ENCODE data around the gene TOR2A. TPM values are rescaled to one million over a fixed set of nuclear protein-coding genes. Genes with fewer than 3 reads are reported as not detected.

The TOR2A gene
- 8.2 and 9.0 TPM in 2 replicates for total RNA-seq

DNA sequence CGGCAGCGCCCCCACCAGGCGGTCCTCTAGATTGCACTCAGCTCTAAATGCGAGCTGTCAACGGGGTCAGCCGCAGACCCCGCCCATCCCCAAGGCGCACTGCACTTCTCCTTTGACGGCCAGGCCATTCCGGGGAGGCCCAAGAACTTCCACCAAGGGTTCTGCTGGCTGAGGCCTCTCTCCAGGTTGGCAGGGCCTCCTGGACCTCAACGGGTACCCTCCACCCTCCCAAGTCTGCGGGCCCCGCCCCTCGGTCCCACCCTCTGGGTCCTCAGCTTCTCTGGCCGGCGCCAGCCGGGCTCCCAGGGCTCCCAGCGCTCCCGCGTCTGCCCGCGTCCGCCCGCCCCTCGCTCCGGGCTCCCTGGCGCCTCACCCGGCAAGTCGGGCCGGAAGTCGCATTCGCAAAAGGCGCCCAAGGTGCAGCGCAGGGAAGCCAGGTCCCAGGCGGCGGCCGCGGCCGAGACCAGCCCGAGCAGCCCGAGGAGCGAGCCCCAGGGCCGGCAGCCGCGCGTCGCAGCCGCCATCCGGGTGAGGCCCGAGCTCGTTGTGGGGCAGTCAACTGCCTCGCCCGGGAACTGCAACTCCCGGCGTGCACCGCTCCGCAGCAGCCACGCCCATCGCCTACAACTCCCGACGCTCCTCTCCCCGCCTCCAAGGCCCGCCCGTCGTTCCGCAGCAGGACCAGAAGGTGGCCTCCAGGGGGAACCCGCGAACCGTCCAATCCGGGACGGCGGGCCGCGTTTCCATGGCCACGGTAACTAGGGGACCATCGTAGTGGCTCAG is at the start of gene TOR2A:
Gene TOR2A, minus strand, starts transcription at position 548 of the 783 bp plus-strand sequence. Its CDS starts 24 bp downstream, at position 524.

DNA sequence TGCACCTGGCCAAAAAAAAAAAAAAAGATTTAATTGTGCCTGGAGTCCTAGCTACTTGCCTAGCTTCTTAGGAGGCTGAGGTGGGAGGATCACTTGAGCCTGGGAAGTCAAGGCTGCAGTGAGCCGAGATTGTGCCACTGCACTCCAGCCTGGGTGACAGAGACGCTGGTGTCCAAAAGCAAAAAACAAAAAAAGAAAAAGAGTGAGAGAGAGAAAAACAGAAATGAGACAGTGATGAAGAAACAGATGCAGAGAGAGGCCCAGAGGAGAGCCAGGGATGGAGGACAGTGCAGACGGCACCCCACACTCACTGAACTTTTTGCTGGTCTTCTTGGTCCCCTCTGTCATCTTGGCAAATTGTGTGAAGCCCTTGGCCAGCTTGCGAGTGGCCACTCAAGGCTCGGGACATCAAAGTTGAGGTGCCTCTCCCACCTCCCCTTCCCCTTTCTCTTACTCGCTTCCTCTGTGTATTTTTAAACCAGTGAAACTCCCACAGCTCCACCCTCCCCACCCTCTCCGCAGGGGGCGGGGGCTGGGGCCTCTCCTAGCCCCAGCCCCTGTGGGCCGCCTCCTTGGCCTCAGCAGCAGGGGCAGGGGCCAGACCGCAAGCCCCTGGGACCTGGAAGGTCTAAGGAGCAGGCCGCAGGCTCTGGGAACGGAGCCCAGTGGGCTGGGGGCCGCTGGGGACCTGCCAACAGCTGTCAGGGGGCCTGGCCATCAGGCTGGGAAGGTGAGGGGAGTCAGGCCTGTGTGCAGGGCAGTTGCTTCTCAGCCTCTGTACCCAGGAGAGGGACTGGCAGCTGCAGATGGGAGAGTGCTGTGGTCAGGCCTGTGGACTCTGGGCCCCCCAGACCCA is 43.4 kb upstream of the TOR2A start, which contains the start of gene SH2D3C:
Gene SH2D3C, minus strand, starts transcription at position 387 of the 856 bp plus-strand sequence. Its CDS starts 39 bp downstream, at position 348.

DNA sequence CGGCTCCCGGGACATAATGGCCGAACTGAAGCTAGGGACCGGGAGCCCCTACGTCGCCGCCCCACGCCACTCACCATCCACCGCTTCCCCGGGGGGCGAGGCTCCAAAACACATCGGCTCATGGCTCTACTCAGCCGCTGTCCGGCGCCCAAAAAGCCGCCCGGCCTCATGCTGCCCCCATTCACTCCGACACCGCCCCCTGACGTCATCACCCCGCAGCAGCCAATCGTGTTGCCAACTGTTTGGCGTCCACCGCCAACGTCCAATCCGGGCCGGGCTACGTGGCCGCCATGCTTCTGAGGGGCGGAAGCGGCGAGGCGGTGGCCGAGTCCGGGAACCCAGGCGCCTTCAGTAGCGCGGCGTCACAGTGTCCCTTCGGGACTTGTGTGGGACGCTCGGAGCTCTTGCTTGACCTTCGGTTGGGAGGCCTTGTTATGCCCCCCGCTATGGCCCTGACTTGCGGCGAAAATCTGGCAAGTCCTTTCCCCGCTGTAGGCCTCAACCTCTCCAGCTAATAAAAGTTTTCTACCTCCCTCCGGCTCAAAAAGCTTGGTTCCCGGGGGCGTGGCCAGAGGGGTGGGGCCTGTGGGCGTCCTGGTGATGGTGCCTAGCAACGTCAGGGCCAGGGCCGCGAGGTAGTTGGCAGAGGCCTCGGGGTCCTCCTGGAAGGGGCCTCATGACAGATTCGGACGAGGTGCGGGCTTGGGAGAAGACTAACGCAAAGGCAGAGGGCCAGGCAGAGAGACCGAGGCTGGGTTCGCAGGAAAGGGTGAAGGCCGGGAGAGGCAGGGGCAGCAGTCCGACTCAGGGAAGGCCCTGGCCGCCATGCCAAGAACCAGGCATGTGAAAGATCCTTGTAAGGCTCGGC is 19.4 kb downstream of the TOR2A start, which contains the start of the genes PTRH1 and TTC16:
Gene PTRH1, minus strand, starts transcription at position 194 of the 868 bp plus-strand sequence. Its CDS starts 24 bp downstream, at position 170.
Gene TTC16, plus strand, starts transcription at position 610 of the 868 bp plus-strand sequence. Its CDS starts 67 bp downstream, at position 677.

DNA sequence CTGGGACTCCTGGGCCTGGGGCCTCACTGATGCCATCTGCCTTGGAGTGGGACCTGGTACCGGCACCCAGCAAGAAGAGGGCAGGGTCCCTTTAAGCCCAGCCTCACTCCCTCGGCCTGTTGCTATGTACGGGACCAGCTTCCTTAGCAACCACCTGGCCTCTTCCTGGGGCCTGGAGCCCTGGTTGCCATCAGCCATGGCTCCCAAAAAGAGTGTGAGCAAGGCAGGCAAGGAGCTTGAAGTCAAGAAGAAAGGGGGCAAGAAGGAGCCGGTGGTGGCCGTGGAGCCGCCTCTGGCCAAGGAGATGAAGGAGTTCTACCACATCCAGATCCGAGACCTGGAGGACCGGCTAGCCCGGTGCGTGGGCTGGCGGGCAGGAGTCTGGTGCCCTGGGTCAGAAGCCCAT is 28.3 kb downstream of the TOR2A start, which contains the start of gene CFAP157:
Gene CFAP157, plus strand, starts transcription at position 153 of the 406 bp plus-strand sequence. Its CDS starts 44 bp downstream, at position 197.

Other genes starting within 250 kb of the TOR2A start
- 27.8 and 44.4 TPM in 2 replicates for gene STXBP1, start 123.0 kb downstream of the TOR2A start, total RNA-seq
- gene CFAP157, start 28.3 kb downstream of the TOR2A start, total RNA-seq: not detected in 2 replicates
- gene PTRH1, start 19.6 kb downstream of the TOR2A start, total RNA-seq: 16.0 and 21.2 TPM in 2 replicates
- under 0.01 TPM in 1 of 2 replicates, not detected in the other for gene TTC16, start 19.2 kb downstream of the TOR2A start, total RNA-seq
- gene SH2D3C, start 43.4 kb upstream of the TOR2A start, total RNA-seq: 0.22 TPM in 1 of 2 replicates, not detected in the other
- gene CDK9, start 50.7 kb upstream of the TOR2A start, total RNA-seq: 51.1 and 70.5 TPM in 2 replicates
- gene FPGS, start 67.6 kb upstream of the TOR2A start, total RNA-seq: 98.4 and 114 TPM in 2 replicates
- gene ENG, start 119.4 kb upstream of the TOR2A start, total RNA-seq: 47.7 and 72.3 TPM in 2 replicates
- 23.2 and 39.1 TPM in 2 replicates for gene AK1, start 142.4 kb upstream of the TOR2A start, total RNA-seq
- 39.6 and 44.8 TPM in 2 replicates for gene ST6GALNAC6, start 164.3 kb upstream of the TOR2A start, total RNA-seq
- gene ST6GALNAC4, start 181.7 kb upstream of the TOR2A start, total RNA-seq: 40.1 and 95.6 TPM in 2 replicates
- 1.8 and 2.7 TPM in 2 replicates for gene PIP5KL1, start 195.5 kb upstream of the TOR2A start, total RNA-seq
- gene DPM2, start 202.6 kb upstream of the TOR2A start, total RNA-seq: 14.7 and 18.0 TPM in 2 replicates
- 14.0 and 26.3 TPM in 2 replicates for gene EEIG1, start 245.7 kb upstream of the TOR2A start, total RNA-seq

Data from placental pericyte (primary cell).